SH-SY5Y (cell line): ENCODE data around the gene APOBEC4.

ENCODE experiments used
- GATA2 ChIP-seq: IDR thresholded peaks from 2 replicates; pipeline ENCODE4 v1.6.1; 2011; ENCODE audit warnings: mild to moderate bottlenecking, low read depth, low read length
- GATA3 ChIP-seq: IDR thresholded peaks from 2 replicates; pipeline ENCODE4 v1.6.1; 2011; ENCODE audit warnings: low read depth, mild to moderate bottlenecking, low read length, moderate library complexity

DNA sequence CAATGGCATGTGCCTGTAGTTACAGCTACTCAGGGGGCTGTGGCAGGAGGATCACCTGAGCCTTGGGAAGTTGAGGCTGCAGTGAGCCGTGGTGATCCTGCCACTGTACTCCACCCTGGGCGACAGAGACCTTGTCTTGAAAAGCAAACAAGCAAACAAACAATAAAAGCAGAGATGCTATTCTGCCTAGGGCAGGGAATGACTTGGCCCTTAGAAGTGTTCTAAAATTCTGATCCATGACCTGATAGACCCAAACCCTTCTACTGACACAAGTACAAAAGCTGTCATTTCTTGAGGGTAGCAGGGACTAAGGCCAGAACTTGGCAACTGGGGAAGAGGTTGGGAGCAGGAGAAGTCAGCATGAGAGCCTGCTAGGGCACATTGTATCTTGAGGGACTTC lies 47.2 kb downstream of the APOBEC4 start:
- TF ChIP-seq GATA3 = no peak
- TF ChIP-seq GATA2 = no peak
